ENCODE results near the gene MAD1L1. TPM values are rescaled to one million over a fixed set of nuclear protein-coding genes. Genes with fewer than 3 reads are reported as not detected.
A peak's percentile ranks its signal among the peaks of the same experiment; 100 is the strongest.

MAD1L1 gene
- polyA plus RNA-seq, 1 experiment: 32.0 TPM

DNA sequence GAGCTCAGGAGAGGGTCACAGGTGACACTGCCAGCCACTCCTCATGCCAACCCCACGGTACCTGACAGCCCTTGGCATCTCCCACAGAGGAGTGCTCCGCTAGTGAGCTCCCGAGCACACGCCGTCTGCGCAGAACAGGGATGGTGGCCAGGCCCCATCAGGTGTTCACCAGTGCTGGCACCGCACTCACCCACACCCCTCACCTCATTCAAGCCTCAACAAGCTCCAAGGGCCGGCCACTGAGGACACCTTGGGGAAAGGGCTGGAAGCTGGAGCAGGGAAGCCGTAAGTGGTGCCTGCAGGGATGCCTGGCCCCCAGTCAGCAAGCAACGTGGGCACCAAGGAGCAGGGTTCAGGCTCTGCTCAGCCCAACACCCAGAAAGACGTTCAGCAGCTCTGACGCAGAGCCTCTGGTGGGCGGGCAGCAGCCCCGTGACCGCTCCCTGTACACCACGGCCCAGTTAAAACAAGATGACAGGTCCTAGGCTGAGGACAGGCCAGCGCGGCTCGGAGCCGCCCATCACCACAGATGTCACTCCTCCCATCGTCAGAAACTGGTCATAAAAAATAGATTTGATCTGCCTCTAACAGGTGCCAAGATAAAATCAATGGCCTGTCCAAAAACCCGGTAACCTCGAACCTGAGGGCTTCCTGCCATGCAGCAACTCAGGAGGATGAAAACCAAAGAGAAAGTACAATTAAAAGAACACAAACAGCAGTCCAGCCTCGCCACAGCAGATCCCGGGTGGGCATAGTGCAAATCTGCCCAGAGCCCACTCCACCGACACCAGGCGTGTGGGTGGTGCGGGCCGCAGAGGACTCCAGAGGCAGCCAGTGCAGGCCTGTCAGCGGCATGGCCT is 275.9 kb downstream of the MAD1L1 start:
- CTCF ChIA-PET: interaction anchor here (0.6 kb wide), 1 partner anchor 141 kb away, joined by 4 read pairs; no protein-coding TSS in a partner anchor

GRCh38 chr7:1956141-1956540 is 276.6 kb downstream of the MAD1L1 start:
- CTCF ChIA-PET: no interaction called here
- Histone ChIP-seq H3K27me3 (ENCODE audit: control insufficient read depth, insufficient read depth, low read length) (no peaks in the 10 kb centered on the region), H3K4me3 (ENCODE audit: low read depth, low read length) (no peak overlapping the region), H3K36me3 (ENCODE audit: control insufficient read depth, insufficient read depth, low read length) (peaks cover 4% of the 10 kb centered on the region)
- POLR2A ChIA-PET: no interaction called here
- no peak for DNase-seq (ENCODE audit: low read depth)
- TF ChIP-seq, protein P1, sequence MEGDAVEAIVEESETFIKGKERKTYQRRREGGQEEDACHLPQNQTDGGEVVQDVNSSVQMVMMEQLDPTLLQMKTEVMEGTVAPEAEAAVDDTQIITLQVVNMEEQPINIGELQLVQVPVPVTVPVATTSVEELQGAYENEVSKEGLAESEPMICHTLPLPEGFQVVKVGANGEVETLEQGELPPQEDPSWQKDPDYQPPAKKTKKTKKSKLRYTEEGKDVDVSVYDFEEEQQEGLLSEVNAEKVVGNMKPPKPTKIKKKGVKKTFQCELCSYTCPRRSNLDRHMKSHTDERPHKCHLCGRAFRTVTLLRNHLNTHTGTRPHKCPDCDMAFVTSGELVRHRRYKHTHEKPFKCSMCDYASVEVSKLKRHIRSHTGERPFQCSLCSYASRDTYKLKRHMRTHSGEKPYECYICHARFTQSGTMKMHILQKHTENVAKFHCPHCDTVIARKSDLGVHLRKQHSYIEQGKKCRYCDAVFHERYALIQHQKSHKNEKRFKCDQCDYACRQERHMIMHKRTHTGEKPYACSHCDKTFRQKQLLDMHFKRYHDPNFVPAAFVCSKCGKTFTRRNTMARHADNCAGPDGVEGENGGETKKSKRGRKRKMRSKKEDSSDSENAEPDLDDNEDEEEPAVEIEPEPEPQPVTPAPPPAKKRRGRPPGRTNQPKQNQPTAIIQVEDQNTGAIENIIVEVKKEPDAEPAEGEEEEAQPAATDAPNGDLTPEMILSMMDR (IDR thresholded peaks at IDR 0.05; ENCODE audit: insufficient read depth, low read depth, low read length): no peak

More for the DNA sequence above, 275.9 kb downstream of the MAD1L1 start:
- DNase-seq (ENCODE audit: low read depth): no peak
- Histone ChIP-seq H3K36me3 (ENCODE audit: control insufficient read depth, insufficient read depth, low read length) (peaks cover 4% of the 10 kb centered on the region), H3K27me3 (ENCODE audit: control insufficient read depth, insufficient read depth, low read length) (no peaks in the 10 kb centered on the region), H3K4me3 (ENCODE audit: low read depth, low read length) (no peak overlapping the region)
- POLR2A ChIA-PET: no interaction called here
- TF ChIP-seq, protein P1 (IDR thresholded peaks at IDR 0.05; ENCODE audit: insufficient read depth, low read depth, low read length): no peak

GRCh38 chr7:1954366-1955004 is 278.3 kb downstream of the MAD1L1 start:
- CTCF ChIA-PET: interaction anchor here (0.6 to 1.0 kb wide), 3 partner anchors 15 to 255 kb away, joined by 3 read pairs; no protein-coding TSS in a partner anchor
- Histone ChIP-seq H3K27me3 (ENCODE audit: control insufficient read depth, insufficient read depth, low read length) (no peaks in the 10 kb centered on the region), H3K36me3 (ENCODE audit: control insufficient read depth, insufficient read depth, low read length) (peaks cover 4% of the 10 kb centered on the region), H3K4me3 (ENCODE audit: low read depth, low read length) (no peak overlapping the region)
- TF ChIP-seq, protein P1 (IDR thresholded peaks at IDR 0.05; ENCODE audit: insufficient read depth, low read depth, low read length): peak; percentile 22; the same call in 1 of the 2 replicates
- POLR2A ChIA-PET: no interaction called here
- no peak for DNase-seq (ENCODE audit: low read depth)

DNA sequence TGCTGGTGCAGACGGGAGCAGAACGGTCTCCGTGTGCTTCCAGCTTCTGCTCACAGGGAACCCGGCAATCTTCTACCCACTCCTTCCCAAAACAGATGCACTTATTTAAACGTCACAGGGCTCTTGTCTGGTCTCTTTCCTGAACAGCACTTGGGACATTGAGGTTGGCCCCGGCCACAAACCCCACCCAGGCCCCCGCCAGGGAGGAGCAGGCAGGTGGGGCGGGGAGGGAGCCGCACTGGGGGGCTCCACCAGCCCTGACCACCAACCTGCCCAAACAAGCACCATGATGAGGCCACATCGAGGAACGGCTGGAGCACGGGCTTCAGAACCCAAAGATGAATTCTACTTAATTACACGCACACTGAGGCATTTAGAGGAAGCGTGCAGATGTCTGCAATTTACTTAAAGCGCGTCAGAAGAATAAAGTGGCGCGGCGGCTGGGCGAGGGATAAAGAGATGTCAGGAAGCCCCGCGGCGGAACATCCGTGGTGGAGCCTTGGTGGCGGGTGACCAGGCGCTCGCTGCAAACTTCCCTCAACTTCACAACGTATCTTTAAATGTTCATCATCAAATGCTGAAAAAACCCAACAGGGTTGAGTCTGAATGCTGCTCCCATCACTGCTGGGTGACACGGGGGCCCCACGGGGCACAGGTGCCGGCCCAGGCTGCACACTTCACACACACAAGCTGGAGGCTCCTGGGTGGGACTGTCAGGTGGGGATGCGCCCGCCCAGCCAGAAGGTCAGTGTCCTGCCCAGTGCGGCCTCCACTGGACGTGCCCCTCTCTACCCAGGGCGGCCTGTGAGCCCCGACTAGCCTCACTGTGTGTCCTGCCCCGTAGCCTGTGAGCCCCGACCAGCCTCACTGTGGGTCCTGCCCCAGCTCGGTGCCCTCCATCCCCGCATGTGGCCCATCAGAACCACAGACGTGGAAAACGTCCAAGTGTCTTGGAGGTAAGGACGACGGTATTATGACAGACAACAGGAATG is 279.2 kb downstream of the MAD1L1 start:
- POLR2A ChIA-PET: no interaction called here
- CTCF ChIA-PET: no interaction called here

More for the DNA sequence above, 279.2 kb downstream of the MAD1L1 start:
- Histone ChIP-seq H3K27me3 (ENCODE audit: control insufficient read depth, insufficient read depth, low read length) (no peaks in the 10 kb centered on the region), H3K36me3 (ENCODE audit: control insufficient read depth, insufficient read depth, low read length) (peaks cover 4% of the 10 kb centered on the region), H3K4me3 (ENCODE audit: low read depth, low read length) (no peak overlapping the region)
- TF ChIP-seq, protein P1 (IDR thresholded peaks at IDR 0.05; ENCODE audit: insufficient read depth, low read depth, low read length): no peak
- DNase-seq (ENCODE audit: low read depth): no peak
